Central memory CD8-positive, alpha-beta T cell (primary cell): ENCODE measurements around the gene MRPL36.

Experiments used
- ATAC-seq: fragments of 150-1000 bp; cut with Tn5 transposase; replicated peaks from 2 replicates; pipeline ENCODE4 v1.10.0; 2022; ENCODE audit warnings: mild to moderate bottlenecking, moderate FRiP score, moderate number of reproducible peaks; ENCODE audit not compliant: poor library complexity, severe bottlenecking; ENCODE audit errors: extremely low read depth
- DNase-seq, 2 donors: peaks; one replicate each; pipeline ENCODE4 v3.0.0; 2021; ENCODE audit warnings: low spot score in 2 of 2
- H3K27ac Mint-ChIP-seq: one replicate; pipeline ENCODE4 v1.8.0; 2022; ENCODE audit warnings: low read depth, mild to moderate bottlenecking, moderate library complexity, mixed read lengths
- H3K27me3 Mint-ChIP-seq: one replicate; pipeline ENCODE4 v1.8.0; 2022; ENCODE audit warnings: mixed read lengths
- H3K36me3 Mint-ChIP-seq: one replicate; pipeline ENCODE4 v1.8.0; 2022; ENCODE audit warnings: mild to moderate bottlenecking, moderate library complexity, mixed read lengths; ENCODE audit not compliant: insufficient read depth
- H3K4me1 Mint-ChIP-seq: one replicate; pipeline ENCODE4 v1.8.0; 2022; ENCODE audit warnings: mixed read lengths
- H3K4me3 Mint-ChIP-seq: one replicate; pipeline ENCODE4 v1.8.0; 2022; ENCODE audit warnings: mild to moderate bottlenecking, moderate library complexity, mixed read lengths
- H3K9me3 Mint-ChIP-seq: one replicate; pipeline ENCODE4 v1.8.0; 2022; ENCODE audit warnings: mixed read lengths

Gene MRPL36

DNA sequence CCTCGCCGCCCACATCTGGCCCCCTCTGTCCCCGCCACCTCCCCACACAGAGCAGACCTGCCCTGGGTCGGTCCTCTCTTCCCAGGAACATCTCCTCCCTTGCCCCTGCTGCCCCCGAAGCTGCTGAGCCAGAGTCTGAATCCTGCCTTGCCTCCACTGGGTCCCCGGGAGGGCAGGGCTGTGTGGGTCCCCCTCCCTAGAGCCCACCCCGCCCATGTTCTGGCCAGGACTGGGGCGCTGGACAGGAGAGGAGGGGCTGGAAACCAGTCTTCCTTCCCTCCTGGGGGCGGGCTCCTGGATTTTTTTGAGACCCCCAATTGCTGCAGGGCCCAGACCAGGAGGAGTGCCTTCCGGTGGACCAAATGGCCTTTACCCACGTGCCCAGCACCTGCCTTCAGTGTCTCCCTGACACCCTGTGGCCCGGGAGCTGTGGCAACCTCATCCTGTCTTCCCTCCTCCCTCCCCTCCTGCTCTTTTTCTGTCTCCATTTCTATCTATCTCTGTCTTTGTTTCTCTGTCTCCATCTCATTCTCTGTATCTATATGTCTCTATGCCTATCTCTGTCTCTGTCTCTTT is 12.1 kb downstream of the MRPL36 start:
- no peak for ATAC-seq
- Mint-ChIP-seq H3K27ac (no peak overlapping the region), H3K4me3 (no peak overlapping the region), H3K4me1 (peaks cover 17% of the 10 kb centered on the region), H3K36me3 (peaks cover 2% of the 10 kb centered on the region), H3K9me3 (peaks cover under 1% of the 10 kb centered on the region), H3K27me3 (peaks cover 13% of the 10 kb centered on the region)
- no peak for DNase-seq

- no peaks in the 10 kb centered on the region for H3K9me3 Mint-ChIP-seq
- H3K27me3 Mint-ChIP-seq: peaks cover 13% of the 10 kb centered on the region
- peaks cover 10% of the 10 kb centered on the region for H3K4me1 Mint-ChIP-seq
- ATAC-seq: no peak
- H3K36me3 Mint-ChIP-seq: no peaks in the 10 kb centered on the region
- no peak for DNase-seq
- no peak overlapping the region for H3K4me3 Mint-ChIP-seq
- no peak overlapping the region for H3K27ac Mint-ChIP-seq
These were observed 12.8 kb downstream of the MRPL36 start for GRCh38 chr5:1786621-1787471.

- Mint-ChIP-seq H3K27ac (no peak overlapping the region), H3K36me3 (no peaks in the 10 kb centered on the region)
- ATAC-seq: no peak
These were observed 13.7 kb downstream of the MRPL36 start for GRCh38 chr5:1785984-1786383.

DNA sequence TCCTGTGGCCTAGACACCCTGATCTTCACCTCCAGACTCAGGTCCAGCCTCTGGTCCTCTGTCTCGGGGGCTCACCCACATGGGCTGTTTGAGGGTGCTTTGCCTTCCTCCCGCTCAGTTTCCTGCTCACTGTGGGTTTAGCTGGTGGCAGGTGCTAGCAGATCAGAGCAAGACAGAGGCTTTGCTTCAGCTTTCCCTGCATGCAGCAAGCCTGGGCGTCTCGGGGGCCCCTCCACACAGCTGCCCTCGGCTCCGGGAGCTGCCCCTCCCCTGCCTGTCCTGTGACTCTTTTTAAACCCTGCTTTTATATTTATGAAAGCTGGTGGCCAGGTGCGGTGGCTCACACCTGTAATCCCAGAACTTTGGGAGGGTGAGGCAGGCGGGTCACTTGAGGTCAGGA is 14.6 kb downstream of the MRPL36 start:
- DNase-seq (no peak), ATAC-seq (no peak)
- peaks cover 13% of the 10 kb centered on the region for H3K27me3 Mint-ChIP-seq
- H3K9me3 Mint-ChIP-seq: no peaks in the 10 kb centered on the region
- no peak overlapping the region for H3K27ac Mint-ChIP-seq
- H3K4me1 Mint-ChIP-seq: peaks cover 9% of the 10 kb centered on the region
- H3K36me3 Mint-ChIP-seq: no peaks in the 10 kb centered on the region
- H3K4me3 Mint-ChIP-seq: no peak overlapping the region

More at GRCh38 chr5:1785984-1786383, 13.7 kb downstream of the MRPL36 start:
- H3K27me3 Mint-ChIP-seq: peaks cover 13% of the 10 kb centered on the region
- H3K4me1 Mint-ChIP-seq: peaks cover 9% of the 10 kb centered on the region
- DNase-seq: no peak
- no peaks in the 10 kb centered on the region for H3K9me3 Mint-ChIP-seq
- no peak overlapping the region for H3K4me3 Mint-ChIP-seq

- no peak for DNase-seq
- H3K27ac Mint-ChIP-seq: peak overlapping the region; percentile 24
- no peak for ATAC-seq
- H3K36me3 Mint-ChIP-seq: no peaks in the 10 kb centered on the region
- H3K4me3 Mint-ChIP-seq: no peak overlapping the region
- H3K9me3 Mint-ChIP-seq: no peaks in the 10 kb centered on the region
- peaks cover 13% of the 10 kb centered on the region for H3K27me3 Mint-ChIP-seq
- peaks cover 9% of the 10 kb centered on the region for H3K4me1 Mint-ChIP-seq
These were observed 15.2 kb downstream of the MRPL36 start for GRCh38 chr5:1784197-1785050.

- Mint-ChIP-seq H3K27me3 (peaks cover 13% of the 10 kb centered on the region), H3K4me1 (peaks cover 9% of the 10 kb centered on the region), H3K27ac (no peak overlapping the region), H3K36me3 (peaks cover 2% of the 10 kb centered on the region), H3K9me3 (no peaks in the 10 kb centered on the region), H3K4me3 (no peak overlapping the region)
- ATAC-seq (no peak), DNase-seq (no peak)
These were observed 16.5 kb downstream of the MRPL36 start for GRCh38 chr5:1783216-1783554.

- Mint-ChIP-seq H3K27me3 (peaks cover 17% of the 10 kb centered on the region), H3K9me3 (no peaks in the 10 kb centered on the region)
- DNase-seq: no peak
These were observed 17.0 kb downstream of the MRPL36 start for GRCh38 chr5:1782385-1783215.

GRCh38 chr5:1781726-1782384 is 17.8 kb downstream of the MRPL36 start:
- Mint-ChIP-seq H3K4me3 (no peak overlapping the region), H3K36me3 (peaks cover 2% of the 10 kb centered on the region), H3K27ac (no peak overlapping the region), H3K27me3 (peaks cover 23% of the 10 kb centered on the region), H3K4me1 (peaks cover 9% of the 10 kb centered on the region), H3K9me3 (no peaks in the 10 kb centered on the region)
- ATAC-seq (no peak), DNase-seq (no peak)

More at GRCh38 chr5:1782385-1783215, 17.0 kb downstream of the MRPL36 start:
- Mint-ChIP-seq H3K4me1 (peaks cover 9% of the 10 kb centered on the region), H3K27ac (no peak overlapping the region), H3K36me3 (peaks cover 2% of the 10 kb centered on the region), H3K4me3 (no peak overlapping the region)
- no peak for ATAC-seq

DNA sequence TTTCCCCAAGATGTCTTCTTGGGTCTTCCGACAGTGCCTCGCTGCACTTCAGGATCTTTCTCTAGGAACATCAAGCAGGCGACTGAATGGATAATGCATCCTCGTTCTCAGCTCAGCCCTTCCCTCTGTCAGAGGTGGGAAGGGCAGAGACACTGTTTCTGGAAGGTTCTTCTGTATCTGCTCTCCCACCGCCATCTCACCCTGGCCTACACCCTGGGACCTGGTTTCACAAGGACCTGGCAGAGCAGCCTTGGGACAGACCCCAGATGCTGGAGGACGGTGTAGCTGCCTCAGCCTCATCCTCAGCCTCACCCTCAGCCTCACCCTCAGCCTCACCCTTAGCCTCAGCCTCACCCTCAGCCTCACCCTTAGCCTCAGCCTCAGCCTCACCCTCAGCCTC is 18.5 kb downstream of the MRPL36 start:
- Mint-ChIP-seq H3K27ac (no peak overlapping the region), H3K36me3 (peaks cover 2% of the 10 kb centered on the region), H3K4me1 (peaks cover 9% of the 10 kb centered on the region), H3K27me3 (peaks cover 23% of the 10 kb centered on the region), H3K9me3 (no peaks in the 10 kb centered on the region), H3K4me3 (no peak overlapping the region)
- DNase-seq (no peak), ATAC-seq (no peak)

DNA sequence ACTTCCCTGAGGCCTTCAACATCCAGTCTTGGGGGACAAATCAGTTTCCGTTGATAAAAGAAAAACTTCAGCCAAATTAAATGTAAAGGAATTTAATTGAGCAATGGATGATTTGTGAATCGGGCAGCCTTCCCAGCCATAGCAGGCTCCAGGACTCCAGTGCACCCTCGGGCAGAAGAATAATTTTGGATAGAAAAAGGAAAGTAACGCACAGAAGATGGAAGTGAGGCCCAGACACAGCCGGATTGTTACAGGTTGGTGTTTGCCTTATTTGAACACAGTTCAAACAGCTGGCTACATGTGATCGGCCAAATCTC is 19.1 kb downstream of the MRPL36 start:
- H3K9me3 Mint-ChIP-seq: no peaks in the 10 kb centered on the region
- no peak for DNase-seq
- H3K36me3 Mint-ChIP-seq: peaks cover 2% of the 10 kb centered on the region
- H3K4me1 Mint-ChIP-seq: peaks cover 9% of the 10 kb centered on the region
- H3K27ac Mint-ChIP-seq: no peak overlapping the region
- no peak for ATAC-seq
- no peak overlapping the region for H3K4me3 Mint-ChIP-seq
- peaks cover 23% of the 10 kb centered on the region for H3K27me3 Mint-ChIP-seq

- DNase-seq (no peak), ATAC-seq (no peak)
- H3K27ac Mint-ChIP-seq: no peak overlapping the region
- no peak overlapping the region for H3K4me3 Mint-ChIP-seq
- H3K36me3 Mint-ChIP-seq: peaks cover 2% of the 10 kb centered on the region
- no peaks in the 10 kb centered on the region for H3K9me3 Mint-ChIP-seq
- peaks cover 9% of the 10 kb centered on the region for H3K4me1 Mint-ChIP-seq
- peaks cover 22% of the 10 kb centered on the region for H3K27me3 Mint-ChIP-seq
These were observed 19.6 kb downstream of the MRPL36 start for GRCh38 chr5:1779782-1780613.
